HL-60 (cell line): ENCODE data around the gene YKT6.

ENCODE experiments used
- DNase-seq, 2 experiments: peaks; one replicate each; pipeline ENCODE4 v3.0.0-alpha.2; 2010 to 2020; ENCODE audit warnings: low read depth in 1 of 2, low spot score in 1 of 2
- H3K27ac ChIP-seq: fragments of 250-450 bp; sonication (Bioruptor Pico); replicated peaks from 2 replicates; pipeline ENCODE4 v1.5.1; 2020; ENCODE audit warnings: mild to moderate bottlenecking, moderate library complexity
- H3K27me3 ChIP-seq: fragments of 250-450 bp; sonication (Bioruptor Pico); 2 replicates; pipeline ENCODE4 v1.5.1; 2021; ENCODE audit warnings: mild to moderate bottlenecking, moderate library complexity; ENCODE audit not compliant: insufficient read depth, poor library complexity, severe bottlenecking
- H3K4me3 ChIP-seq: replicated peaks from 2 replicates; pipeline ENCODE4 v1.5.1; 2011; ENCODE audit warnings: mild to moderate bottlenecking, control low read depth, low read length; ENCODE audit not compliant: insufficient read depth
- GABPA ChIP-seq: IDR thresholded peaks from 2 replicates; pipeline ENCODE4 v1.6.1; 2012; ENCODE audit warnings: low read depth
- POLR2AphosphoS5 ChIP-seq: IDR thresholded peaks from 2 replicates; pipeline ENCODE4 v1.6.1; 2012; ENCODE audit warnings: low read depth
- SPI1 ChIP-seq: IDR thresholded peaks from 2 replicates; pipeline ENCODE4 v1.6.1; 2012; ENCODE audit warnings: low read depth, mild to moderate bottlenecking, borderline replicate concordance
- TF ChIP-seq, protein P1 (sequence below): IDR thresholded peaks from one replicate; pipeline ENCODE4 v1.5.1; 2011; ENCODE audit warnings: low read length, control low read depth, inconsistent platforms; ENCODE audit not compliant: insufficient read depth
- TF ChIP-seq, protein P2 (sequence below): IDR thresholded peaks from 2 replicates; pipeline ENCODE4 v1.6.1; 2012; ENCODE audit warnings: low read depth; ENCODE audit not compliant: insufficient replicate concordance

The YKT6 gene

DNA sequence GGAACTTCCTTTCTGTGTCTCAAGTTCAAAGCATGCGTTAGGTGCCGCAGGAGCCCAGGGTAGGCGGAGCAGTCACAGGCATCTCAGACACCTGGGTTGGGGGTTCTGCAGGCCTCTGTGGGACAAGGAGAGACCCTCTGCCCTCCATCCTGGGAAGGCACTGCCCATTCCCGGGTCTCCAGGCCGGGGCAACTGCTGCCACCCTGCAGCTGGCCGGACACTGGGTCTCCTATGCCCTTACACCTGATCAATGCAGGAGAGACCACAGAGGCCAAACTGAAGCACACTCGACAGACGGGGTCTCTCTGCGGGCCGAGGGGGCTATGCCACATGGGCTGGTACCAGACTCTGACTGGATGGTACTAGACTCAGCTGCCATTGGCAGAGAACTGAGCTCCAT is 36.9 kb downstream of the YKT6 start:
- no peak for DNase-seq
- TF ChIP-seq GABPA (no peak), SPI1 (no peak), POLR2AphosphoS5 (no peak)
- TF ChIP-seq, protein P1, sequence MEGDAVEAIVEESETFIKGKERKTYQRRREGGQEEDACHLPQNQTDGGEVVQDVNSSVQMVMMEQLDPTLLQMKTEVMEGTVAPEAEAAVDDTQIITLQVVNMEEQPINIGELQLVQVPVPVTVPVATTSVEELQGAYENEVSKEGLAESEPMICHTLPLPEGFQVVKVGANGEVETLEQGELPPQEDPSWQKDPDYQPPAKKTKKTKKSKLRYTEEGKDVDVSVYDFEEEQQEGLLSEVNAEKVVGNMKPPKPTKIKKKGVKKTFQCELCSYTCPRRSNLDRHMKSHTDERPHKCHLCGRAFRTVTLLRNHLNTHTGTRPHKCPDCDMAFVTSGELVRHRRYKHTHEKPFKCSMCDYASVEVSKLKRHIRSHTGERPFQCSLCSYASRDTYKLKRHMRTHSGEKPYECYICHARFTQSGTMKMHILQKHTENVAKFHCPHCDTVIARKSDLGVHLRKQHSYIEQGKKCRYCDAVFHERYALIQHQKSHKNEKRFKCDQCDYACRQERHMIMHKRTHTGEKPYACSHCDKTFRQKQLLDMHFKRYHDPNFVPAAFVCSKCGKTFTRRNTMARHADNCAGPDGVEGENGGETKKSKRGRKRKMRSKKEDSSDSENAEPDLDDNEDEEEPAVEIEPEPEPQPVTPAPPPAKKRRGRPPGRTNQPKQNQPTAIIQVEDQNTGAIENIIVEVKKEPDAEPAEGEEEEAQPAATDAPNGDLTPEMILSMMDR: no peak
- TF ChIP-seq, protein P2, sequence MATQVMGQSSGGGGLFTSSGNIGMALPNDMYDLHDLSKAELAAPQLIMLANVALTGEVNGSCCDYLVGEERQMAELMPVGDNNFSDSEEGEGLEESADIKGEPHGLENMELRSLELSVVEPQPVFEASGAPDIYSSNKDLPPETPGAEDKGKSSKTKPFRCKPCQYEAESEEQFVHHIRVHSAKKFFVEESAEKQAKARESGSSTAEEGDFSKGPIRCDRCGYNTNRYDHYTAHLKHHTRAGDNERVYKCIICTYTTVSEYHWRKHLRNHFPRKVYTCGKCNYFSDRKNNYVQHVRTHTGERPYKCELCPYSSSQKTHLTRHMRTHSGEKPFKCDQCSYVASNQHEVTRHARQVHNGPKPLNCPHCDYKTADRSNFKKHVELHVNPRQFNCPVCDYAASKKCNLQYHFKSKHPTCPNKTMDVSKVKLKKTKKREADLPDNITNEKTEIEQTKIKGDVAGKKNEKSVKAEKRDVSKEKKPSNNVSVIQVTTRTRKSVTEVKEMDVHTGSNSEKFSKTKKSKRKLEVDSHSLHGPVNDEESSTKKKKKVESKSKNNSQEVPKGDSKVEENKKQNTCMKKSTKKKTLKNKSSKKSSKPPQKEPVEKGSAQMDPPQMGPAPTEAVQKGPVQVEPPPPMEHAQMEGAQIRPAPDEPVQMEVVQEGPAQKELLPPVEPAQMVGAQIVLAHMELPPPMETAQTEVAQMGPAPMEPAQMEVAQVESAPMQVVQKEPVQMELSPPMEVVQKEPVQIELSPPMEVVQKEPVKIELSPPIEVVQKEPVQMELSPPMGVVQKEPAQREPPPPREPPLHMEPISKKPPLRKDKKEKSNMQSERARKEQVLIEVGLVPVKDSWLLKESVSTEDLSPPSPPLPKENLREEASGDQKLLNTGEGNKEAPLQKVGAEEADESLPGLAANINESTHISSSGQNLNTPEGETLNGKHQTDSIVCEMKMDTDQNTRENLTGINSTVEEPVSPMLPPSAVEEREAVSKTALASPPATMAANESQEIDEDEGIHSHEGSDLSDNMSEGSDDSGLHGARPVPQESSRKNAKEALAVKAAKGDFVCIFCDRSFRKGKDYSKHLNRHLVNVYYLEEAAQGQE: no peak
- Histone ChIP-seq H3K27ac (no peak overlapping the region), H3K4me3 (no peak overlapping the region), H3K27me3 (no peaks in the 10 kb centered on the region)

DNA sequence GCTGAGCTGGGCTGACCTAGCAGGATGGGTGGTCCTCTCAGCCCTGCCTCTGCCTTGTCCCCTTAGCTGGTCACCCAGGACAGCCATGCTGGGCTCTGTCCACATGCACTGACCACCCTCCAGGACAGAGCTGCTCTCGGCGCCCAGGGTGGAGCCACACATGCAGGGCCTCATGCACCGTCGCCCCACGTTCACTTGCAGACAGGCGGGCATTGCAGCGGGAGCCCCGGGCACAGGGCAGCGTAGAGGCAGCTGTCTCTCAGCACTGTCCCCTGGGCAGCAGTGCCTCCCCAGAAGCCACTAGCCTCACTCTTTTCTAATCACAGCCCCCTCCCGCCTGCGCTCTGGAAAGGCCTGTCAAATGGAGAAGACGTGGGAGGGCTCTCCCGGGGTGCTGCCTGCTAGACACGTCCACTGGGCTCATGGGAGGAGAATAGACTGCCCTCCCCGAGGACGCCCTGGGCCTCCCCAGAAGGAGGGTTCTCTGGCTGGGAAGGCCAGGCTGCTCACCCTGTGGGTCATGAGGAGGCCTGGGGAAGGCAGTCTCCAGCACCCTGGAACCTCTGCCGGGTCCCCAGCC is 37.4 kb downstream of the YKT6 start:
- DNase-seq: no peak
- Histone ChIP-seq H3K27me3 (no peaks in the 10 kb centered on the region), H3K27ac (no peak overlapping the region), H3K4me3 (no peak overlapping the region)
- no peak for TF ChIP-seq GABPA
- TF ChIP-seq, protein P1: no peak
- TF ChIP-seq SPI1: no peak
- TF ChIP-seq, protein P2: no peak

DNA sequence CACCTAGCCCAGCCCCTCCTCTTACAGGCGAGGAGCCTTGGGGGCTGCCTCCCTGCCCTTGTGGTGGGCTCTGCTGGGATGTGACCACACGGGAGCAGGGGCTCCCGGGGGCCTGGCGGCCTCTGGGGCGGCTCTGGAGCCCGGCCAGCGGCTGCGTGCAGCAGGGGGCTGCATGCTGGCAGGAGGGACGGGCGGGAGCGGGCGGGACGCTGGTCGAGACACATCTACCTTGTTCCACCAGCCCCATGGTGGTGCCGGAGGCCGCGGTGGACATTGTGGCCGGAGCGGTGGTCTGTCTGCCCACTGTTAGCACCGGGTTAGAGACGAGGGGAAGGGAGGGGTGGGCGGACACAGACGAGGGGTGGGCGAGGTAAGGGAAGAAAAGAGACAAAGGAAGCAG is 38.6 kb downstream of the YKT6 start:
- Histone ChIP-seq H3K27me3 (no peaks in the 10 kb centered on the region), H3K4me3 (no peak overlapping the region), H3K27ac (no peak overlapping the region)
- TF ChIP-seq POLR2AphosphoS5 (no peak), GABPA (no peak), SPI1 (no peak)
- TF ChIP-seq, protein P2: no peak
- TF ChIP-seq, protein P1: no peak
- DNase-seq: no peak
